DND-41 (cell line): ENCODE measurements around the gene HOGA1.

Experiments
- ATAC-seq: fragments of 200-7000 bp; cut with Tn5 transposase; 3 replicates; pipeline ENCODE4 v1.9.1; 2021; ENCODE audit warnings: low read depth; ENCODE audit not compliant: insufficient read depth
- DNase-seq: peaks from one replicate; pipeline ENCODE4 v3.0.0-alpha.2; 2020
- H2AFZ ChIP-seq: 2 replicates; pipeline ENCODE4 v1.6.0; 2012; ENCODE audit warnings: low read depth, low read length
- H3K27ac ChIP-seq: 2 replicates; pipeline ENCODE4 v1.5.1; 2012; ENCODE audit warnings: low read length, inconsistent platforms
- H3K27me3 ChIP-seq: fragments of 200-600 bp; sonication (generic); 2 replicates; pipeline ENCODE4 v1.6.0; 2012; ENCODE audit warnings: low read length, mild to moderate bottlenecking, inconsistent platforms; ENCODE audit not compliant: insufficient read depth, poor library complexity
- H3K36me3 ChIP-seq: 2 replicates; pipeline ENCODE4 v1.5.1; 2012; ENCODE audit warnings: low read length, inconsistent platforms; ENCODE audit not compliant: insufficient read depth
- H3K4me1 ChIP-seq: 2 replicates; pipeline ENCODE4 v1.5.1; 2012; ENCODE audit warnings: mild to moderate bottlenecking, low read length; ENCODE audit not compliant: insufficient read depth
- H3K4me2 ChIP-seq: 2 replicates; pipeline ENCODE4 v1.6.0; 2012; ENCODE audit warnings: mild to moderate bottlenecking, moderate library complexity, low read length, inconsistent platforms; ENCODE audit not compliant: insufficient read depth
- H3K4me3 ChIP-seq, 2 experiments: fragments of 200-600 bp in 1 of 2; shearing (Covaris generic) in 1 of 2; 2 replicates each; pipeline ENCODE4 v1.5.1; 2012 to 2016; ENCODE audit warnings: inconsistent platforms in 2 of 2, low read length in 2 of 2, mild to moderate bottlenecking in 2 of 2, low read depth in 1 of 2, moderate library complexity in 1 of 2
- H3K79me2 ChIP-seq: 2 replicates; pipeline ENCODE4 v1.6.0; 2012; ENCODE audit warnings: low read length, inconsistent platforms; ENCODE audit not compliant: insufficient read depth
- H3K9ac ChIP-seq: 2 replicates; pipeline ENCODE4 v1.6.0; 2012; ENCODE audit warnings: low read depth, mild to moderate bottlenecking, inconsistent platforms, low read length, moderate library complexity
- H3K9me3 ChIP-seq: 2 replicates; pipeline ENCODE4 v1.5.1; 2012; ENCODE audit warnings: low read length, moderate library complexity, mild to moderate bottlenecking, inconsistent platforms; ENCODE audit not compliant: insufficient read depth, severe bottlenecking
- H4K20me1 ChIP-seq: 2 replicates; pipeline ENCODE4 v1.6.0; 2012; ENCODE audit warnings: low read length; ENCODE audit not compliant: insufficient read depth
- CTCF ChIP-seq: IDR thresholded peaks from 2 replicates; pipeline ENCODE4 v1.5.1; 2012; ENCODE audit warnings: borderline replicate concordance, low read length, moderate library complexity, mild to moderate bottlenecking; ENCODE audit not compliant: poor library complexity, severe bottlenecking; ENCODE audit errors: extremely low read depth
- EZH2 ChIP-seq: IDR thresholded peaks from 3 replicates; pipeline ENCODE4 v1.6.1; 2012; ENCODE audit warnings: borderline replicate concordance, low read depth, mild to moderate bottlenecking, moderate library complexity, low read length, inconsistent platforms; ENCODE audit not compliant: severe bottlenecking

The HOGA1 gene

DNA sequence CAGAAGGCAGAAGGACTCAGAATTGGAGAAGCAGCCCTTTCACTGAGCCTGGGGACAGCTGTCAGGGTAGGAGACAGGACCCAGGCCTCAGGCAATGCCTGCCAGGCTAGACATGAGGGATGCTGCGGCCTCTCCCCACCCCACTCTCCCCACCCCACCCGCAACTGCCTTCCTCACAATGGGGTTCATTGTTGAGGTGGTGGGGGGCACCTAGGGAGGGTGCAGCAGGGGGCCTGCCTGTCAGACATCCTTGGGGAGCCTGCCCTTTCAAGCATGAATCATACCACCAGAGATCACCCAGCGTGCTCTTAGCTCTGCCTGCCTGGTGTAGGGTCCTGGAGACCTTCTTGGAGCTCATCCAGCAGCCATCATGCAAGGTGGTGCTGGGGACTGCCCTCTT, 5.3 kb downstream of the HOGA1 start, which contains the start of gene C10orf62:
Gene C10orf62 (plus strand): TSS at position 243 of the 400 bp plus-strand sequence. CDS start 177 bp downstream, outside the sequence.
- no peak for TF ChIP-seq CTCF
- TF ChIP-seq EZH2, result no peak
- no peaks in the 10 kb centered on the region for H3K36me3 ChIP-seq
- no peak within 1 kb of the TSS for H3K4me2 ChIP-seq
- DNase-seq, result no peak
- ATAC-seq, result no peak
- no peaks in the 10 kb centered on the region for H3K9me3 ChIP-seq
- no peak within 1 kb of the TSS for H3K4me3 ChIP-seq
- no peaks in the 10 kb centered on the region for H3K79me2 ChIP-seq
- no peak within 1 kb of the TSS for H3K9ac ChIP-seq
- H3K27me3 ChIP-seq, result peaks cover 12% of the 10 kb centered on the region
- no peaks in the 10 kb centered on the region; the same call in 1 of the 2 replicates for H4K20me1 ChIP-seq
- no peak within 1 kb of the TSS for H3K27ac ChIP-seq
- H3K4me1 ChIP-seq, result no peaks in the 10 kb centered on the region
- H2AFZ ChIP-seq, result no peak within 1 kb of the TSS

GRCh38 chr10:97590082-97590747, 6.0 kb downstream of the HOGA1 start:
- Histone ChIP-seq H3K27me3 (peaks cover 12% of the 10 kb centered on the region), H3K4me2 (no peak overlapping the region), H3K9me3 (no peaks in the 10 kb centered on the region), H3K4me3 (no peak overlapping the region), H3K27ac (no peak overlapping the region), H2AFZ (no peak overlapping the region), H3K79me2 (no peaks in the 10 kb centered on the region), H4K20me1 (no peaks in the 10 kb centered on the region; the same call in 1 of the 2 replicates), H3K36me3 (no peaks in the 10 kb centered on the region), H3K9ac (no peak overlapping the region), H3K4me1 (no peaks in the 10 kb centered on the region)
- DNase-seq (no peak), ATAC-seq (no peak)
- TF ChIP-seq CTCF (no peak), EZH2 (no peak)

DNA sequence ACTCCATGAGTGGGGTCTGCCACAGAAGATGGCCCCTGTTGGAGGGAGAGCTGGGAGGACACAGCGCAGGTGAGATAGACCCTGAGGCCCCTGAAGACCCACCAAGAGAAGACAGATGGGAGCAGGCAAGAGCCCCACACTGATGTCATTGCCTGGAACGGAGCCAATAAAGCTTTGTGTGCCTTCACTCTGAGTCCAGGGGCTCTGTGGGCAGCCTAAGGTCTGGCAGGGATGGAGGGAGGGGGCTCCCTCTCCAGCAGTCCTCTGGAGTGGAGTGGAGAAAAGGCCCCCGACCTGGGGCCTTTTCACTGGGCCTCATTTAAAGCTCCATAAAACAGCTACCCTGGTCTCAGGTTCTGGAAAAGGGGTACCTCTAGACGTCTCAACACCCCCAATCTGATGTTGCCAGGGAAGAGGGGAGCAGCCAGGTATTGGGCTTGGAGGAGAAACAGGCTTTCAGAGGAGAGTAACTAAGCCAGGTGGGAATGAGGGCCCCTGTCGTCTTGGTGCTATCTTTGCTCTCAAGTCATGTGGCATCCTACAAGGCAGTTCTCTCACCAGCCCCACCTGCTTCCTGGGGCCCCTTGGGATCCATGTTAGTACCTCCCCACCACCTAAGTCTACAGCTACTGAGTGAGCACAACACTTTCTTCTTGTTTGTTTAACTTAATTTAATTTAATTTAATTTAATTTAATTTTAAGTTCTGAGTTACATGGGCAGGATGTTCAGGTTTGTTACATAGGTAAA, 6.7 kb downstream of the HOGA1 start:
- Histone ChIP-seq H3K9ac (no peak overlapping the region), H3K9me3 (no peaks in the 10 kb centered on the region), H2AFZ (no peak overlapping the region), H3K79me2 (no peaks in the 10 kb centered on the region), H3K27me3 (peaks cover 12% of the 10 kb centered on the region), H3K27ac (no peak overlapping the region), H3K36me3 (no peaks in the 10 kb centered on the region), H4K20me1 (no peaks in the 10 kb centered on the region; the same call in 1 of the 2 replicates), H3K4me1 (no peaks in the 10 kb centered on the region), H3K4me2 (no peak overlapping the region), H3K4me3 (no peak overlapping the region)
- DNase-seq (no peak), ATAC-seq (no peak)
- TF ChIP-seq CTCF (no peak), EZH2 (no peak)
